ENCODE measurements around the gene KLHL10.

DNA sequence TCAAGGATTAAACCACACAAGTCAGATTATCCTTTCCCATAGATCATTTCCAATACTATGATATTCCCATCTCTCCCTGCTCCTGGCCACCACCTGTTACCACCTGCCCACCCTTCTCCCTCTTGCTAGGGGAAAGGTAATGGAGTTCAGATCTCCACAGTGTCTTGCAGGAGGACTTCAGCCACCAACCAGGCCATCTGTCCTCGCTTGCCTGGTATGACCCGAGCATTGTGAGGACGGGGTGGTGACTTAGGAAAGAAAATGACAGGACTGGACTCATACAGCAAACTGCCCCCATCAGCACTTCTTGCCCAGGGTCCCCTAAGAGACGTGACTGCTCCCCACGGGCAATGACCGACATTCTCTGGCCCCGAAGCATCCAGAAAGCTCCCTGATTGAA lies 14.0 kb upstream of the KLHL10 start:
- TF ChIP-seq, protein P1, sequence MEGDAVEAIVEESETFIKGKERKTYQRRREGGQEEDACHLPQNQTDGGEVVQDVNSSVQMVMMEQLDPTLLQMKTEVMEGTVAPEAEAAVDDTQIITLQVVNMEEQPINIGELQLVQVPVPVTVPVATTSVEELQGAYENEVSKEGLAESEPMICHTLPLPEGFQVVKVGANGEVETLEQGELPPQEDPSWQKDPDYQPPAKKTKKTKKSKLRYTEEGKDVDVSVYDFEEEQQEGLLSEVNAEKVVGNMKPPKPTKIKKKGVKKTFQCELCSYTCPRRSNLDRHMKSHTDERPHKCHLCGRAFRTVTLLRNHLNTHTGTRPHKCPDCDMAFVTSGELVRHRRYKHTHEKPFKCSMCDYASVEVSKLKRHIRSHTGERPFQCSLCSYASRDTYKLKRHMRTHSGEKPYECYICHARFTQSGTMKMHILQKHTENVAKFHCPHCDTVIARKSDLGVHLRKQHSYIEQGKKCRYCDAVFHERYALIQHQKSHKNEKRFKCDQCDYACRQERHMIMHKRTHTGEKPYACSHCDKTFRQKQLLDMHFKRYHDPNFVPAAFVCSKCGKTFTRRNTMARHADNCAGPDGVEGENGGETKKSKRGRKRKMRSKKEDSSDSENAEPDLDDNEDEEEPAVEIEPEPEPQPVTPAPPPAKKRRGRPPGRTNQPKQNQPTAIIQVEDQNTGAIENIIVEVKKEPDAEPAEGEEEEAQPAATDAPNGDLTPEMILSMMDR (conservative IDR thresholded peaks at IDR 0.05 in 1 of 2, IDR thresholded peaks at IDR 0.05 in 1 of 2; ENCODE audit: extremely low read depth in 1 of 2, insufficient read depth in 1 of 2, low read depth in 1 of 2, low read length in 2 of 2), result no peak
- no peak for TF ChIP-seq EZH2 (IDR thresholded peaks at IDR 0.05; ENCODE audit: borderline replicate concordance, low read length)

Data from mammary epithelial cell (primary cell).